GM20431 (cell line): Measurements from ENCODE around the gene PLCB4.

Experiments used
- in situ Hi-C: fragments of 300-500 bp; cut with MseI, MboI; formaldehyde crosslinking; loops from one replicate; pipeline ENCODE4 v1.15.0; 2020; ENCODE audit warnings: low sequenced_read_pairs; ENCODE audit not compliant: unreplicated experiment

PLCB4 gene

GRCh38 chr20:9161311-9161710, 92.4 kb downstream of the PLCB4 start:
- in situ Hi-C loops: no loop called here

GRCh38 chr20:9163251-9163650, 94.4 kb downstream of the PLCB4 start:
- in situ Hi-C loops: no loop called here

- in situ Hi-C loops: no loop called here
These were observed 95.1 kb downstream of the PLCB4 start for GRCh38 chr20:9163995-9164394.

- in situ Hi-C loops: no loop called here
These were observed 96.4 kb downstream of the PLCB4 start for GRCh38 chr20:9165261-9165660.

GRCh38 chr20:9166153-9166780, 97.4 kb downstream of the PLCB4 start:
- in situ Hi-C loops: no loop called here

- in situ Hi-C loops: no loop called here
These were observed 100.5 kb downstream of the PLCB4 start for GRCh38 chr20:9169409-9169808.

- in situ Hi-C loops: no loop called here
These were observed 104.0 kb downstream of the PLCB4 start for GRCh38 chr20:9172851-9173250.

- in situ Hi-C loops: no loop called here
These were observed 108.4 kb downstream of the PLCB4 start for GRCh38 chr20:9177278-9177677.

GRCh38 chr20:9179193-9179802, 110.4 kb downstream of the PLCB4 start:
- in situ Hi-C loops: no loop called here

GRCh38 chr20:9179867-9180266, 111.0 kb downstream of the PLCB4 start:
- in situ Hi-C loops: no loop called here

GRCh38 chr20:9180481-9181257, 111.8 kb downstream of the PLCB4 start:
- in situ Hi-C loops: no loop called here

GRCh38 chr20:9185511-9185910, 116.6 kb downstream of the PLCB4 start:
- in situ Hi-C loops: no loop called here

GRCh38 chr20:9186396-9186795, 117.5 kb downstream of the PLCB4 start:
- in situ Hi-C loops: no loop called here

- in situ Hi-C loops: no loop called here
These were observed 126.1 kb downstream of the PLCB4 start for GRCh38 chr20:9195031-9195430.

- in situ Hi-C loops: no loop called here
These were observed 127.2 kb downstream of the PLCB4 start for GRCh38 chr20:9196110-9196509.

- in situ Hi-C loops: no loop called here
These were observed 129.6 kb downstream of the PLCB4 start for GRCh38 chr20:9198460-9198859.

GRCh38 chr20:9200196-9200595, 131.3 kb downstream of the PLCB4 start:
- in situ Hi-C loops: no loop called here

GRCh38 chr20:9200620-9201019, 131.7 kb downstream of the PLCB4 start:
- in situ Hi-C loops: no loop called here

GRCh38 chr20:9202420-9203080, 133.7 kb downstream of the PLCB4 start:
- in situ Hi-C loops: no loop called here

- in situ Hi-C loops: no loop called here
These were observed 134.2 kb downstream of the PLCB4 start for GRCh38 chr20:9203081-9203447.

GRCh38 chr20:9204979-9205378, 136.1 kb downstream of the PLCB4 start:
- in situ Hi-C loops: no loop called here
